NCI-H2227 treated with DMSO at 0.1 percent for 48 hours (cell line): ENCODE results near the gene CAPN2.
"Not testable (repeated sequence)": the region's sequence is repeated elsewhere in the genome, so short reads cannot be mapped to it uniquely, and the experiment has no call there.

Source experiments
- DNase-seq: peaks from one replicate; lab custom pipeline; 2025; lab: John Stamatoyannopoulos, UW

Gene CAPN2

DNA sequence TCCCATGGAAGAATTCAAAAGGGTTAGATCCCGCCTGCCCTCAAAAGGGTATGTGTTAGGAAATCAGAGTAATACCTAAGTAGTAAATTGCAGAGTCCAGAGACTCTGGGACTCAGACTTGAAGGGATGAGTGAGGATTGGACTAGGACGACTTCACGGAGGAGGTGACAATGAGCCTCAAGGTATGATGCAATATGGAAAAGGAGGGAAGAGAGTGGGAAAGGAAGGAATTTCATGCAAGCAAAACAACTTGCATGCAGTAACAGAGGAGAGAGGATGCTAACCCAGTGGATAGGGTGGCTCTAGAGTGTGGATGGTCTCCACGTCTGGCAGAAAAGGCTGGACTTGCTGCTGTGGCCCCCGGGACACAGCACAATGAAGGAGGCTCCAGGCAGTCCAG is 4.8 kb downstream of the CAPN2 start:
- DNase-seq: no peak

GRCh38 chr1:223717695-223718363 is 5.5 kb downstream of the CAPN2 start:
- DNase-seq: no peak

DNA sequence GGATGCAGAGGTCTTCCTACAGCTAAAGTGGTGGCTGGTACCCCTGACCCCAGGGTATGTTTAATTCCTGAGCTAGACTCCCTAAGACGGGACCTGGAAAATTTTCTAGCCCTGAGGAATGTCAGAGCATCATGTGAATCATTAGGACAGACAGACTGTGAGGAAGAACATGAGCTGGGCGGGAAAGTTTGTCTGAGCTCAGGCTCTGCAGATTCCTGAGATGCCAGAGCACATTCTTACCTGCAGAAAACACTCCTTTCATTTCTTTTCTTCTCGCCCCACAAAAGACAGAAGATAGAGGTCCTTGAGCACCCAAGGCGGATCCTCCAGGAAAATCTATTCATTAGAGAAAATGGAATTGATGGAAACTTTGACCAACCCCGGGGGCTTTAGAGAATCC is 6.5 kb downstream of the CAPN2 start:
- DNase-seq: no peak

DNA sequence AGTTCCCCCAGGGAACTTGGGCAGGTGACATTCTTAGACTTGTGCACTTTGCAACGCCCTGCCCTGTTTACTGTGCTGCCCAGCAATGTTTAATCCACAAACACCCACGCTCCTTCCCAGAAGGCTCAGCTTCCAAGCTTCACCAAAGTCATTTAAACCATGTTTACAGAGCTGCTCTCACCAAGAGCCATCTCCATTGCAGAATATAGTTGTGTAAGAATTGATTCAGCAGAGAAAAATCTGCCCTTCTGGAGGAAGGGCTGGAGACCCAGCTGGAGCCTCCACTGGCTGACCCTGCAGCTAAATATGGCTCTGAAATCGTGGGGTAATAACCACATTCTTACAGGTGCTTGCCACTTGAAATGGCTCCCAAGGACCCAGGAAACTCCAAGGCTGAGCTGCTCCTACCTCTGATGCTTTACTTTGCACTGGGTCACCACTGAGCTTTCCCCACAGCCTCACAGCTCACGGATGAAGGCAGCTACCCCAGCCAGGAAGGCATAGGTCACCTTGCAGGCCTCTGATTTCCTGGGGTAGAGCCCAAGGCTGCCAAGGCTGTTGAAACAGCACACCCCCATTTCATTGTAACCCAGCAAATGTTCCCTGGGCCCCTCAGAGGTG is 8.7 kb downstream of the CAPN2 start:
- DNase-seq: no peak

DNA sequence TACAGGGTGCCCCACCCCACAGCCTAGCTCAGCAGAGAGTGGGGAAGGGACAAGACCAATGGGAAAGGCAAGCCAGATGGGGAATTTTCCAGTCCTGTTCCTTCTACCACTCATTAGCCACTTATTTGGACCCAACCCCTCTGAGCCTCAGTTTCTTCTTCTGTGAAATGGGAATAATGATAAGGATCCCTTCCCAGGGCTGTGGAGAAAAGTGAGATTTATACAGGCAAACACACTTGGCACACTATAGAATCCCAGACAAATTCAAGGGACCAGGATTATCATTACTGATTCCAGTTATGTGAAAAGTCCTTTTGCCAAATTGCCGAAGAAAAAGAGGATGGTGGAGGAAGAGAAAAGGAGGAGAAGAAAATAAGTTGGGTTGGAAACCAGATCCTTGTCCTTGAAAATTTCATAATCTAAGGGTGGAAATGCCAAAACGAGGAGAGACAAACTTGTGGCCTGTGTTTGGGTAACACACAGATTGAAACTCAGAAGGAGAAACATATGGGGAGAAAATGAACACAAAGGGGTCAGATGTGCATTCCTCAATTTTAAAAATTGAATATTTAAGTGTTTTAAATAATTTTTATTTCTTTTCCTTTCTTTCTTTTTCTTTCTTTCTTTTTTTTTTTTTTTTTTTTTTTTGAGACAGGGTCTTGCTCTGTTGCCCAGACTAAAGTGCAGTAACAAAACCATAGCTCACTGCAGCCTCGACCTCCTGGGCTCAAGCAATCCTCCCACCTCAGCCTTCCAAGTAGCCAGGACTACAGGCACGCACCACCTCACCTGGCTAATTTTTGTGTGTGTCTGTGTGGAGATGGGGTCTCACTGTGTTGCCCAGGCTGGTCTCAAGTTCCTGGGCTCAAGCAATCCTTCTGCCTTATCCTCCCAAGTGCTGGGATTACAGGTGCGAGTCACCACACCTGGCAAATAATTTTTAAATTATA is 9.6 kb downstream of the CAPN2 start:
- no peak for DNase-seq

DNA sequence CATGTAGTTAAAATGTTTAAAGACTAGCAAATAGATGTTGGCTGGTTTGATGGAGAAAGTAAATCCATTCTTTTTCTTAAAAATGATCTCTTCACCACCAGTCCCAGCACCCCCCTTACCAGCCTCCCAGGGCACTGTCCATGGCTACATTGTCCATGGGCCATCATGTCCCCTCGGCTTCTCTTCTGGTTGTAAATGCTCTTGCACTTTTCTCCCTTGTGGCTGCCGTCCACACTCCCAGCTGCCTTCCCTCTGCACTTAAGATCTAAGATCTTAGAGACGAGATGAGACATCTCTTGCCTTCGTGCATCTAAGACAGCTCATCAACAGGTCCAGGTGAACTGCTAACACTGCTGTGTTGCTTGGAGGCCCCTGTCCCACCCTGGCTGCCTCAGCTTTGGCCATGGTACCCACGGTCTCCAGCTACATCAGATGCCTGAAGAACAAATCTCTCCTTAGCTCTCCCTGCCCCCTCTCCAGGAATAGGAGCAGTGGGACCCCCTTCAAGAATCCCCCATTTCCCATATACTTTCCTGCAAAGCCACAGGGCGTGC is 11.1 kb downstream of the CAPN2 start:
- no peak for DNase-seq

GRCh38 chr1:223724376-223724775 is 12.0 kb downstream of the CAPN2 start:
- DNase-seq: no peak

DNA sequence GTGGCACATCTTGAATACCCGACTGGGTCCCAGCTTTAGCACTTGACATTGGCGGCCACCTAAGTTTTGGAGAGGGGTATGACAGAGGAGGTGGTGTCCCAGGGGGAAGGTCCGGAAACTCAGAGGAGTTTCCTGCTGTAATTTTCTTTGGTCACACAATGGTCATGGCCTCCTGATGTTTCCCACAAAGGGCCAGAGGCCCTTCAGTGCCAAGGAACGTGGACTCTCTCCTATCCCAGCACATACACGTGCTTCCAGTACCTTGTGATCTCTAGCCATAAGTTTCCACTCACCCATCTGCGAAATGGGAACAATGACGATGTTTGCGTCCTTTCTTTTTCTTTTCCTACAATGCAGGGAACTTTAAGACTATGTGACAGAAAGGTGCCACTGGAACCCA is 13.2 kb downstream of the CAPN2 start:
- DNase-seq: no peak

GRCh38 chr1:223726380-223727001 is 14.2 kb downstream of the CAPN2 start:
- DNase-seq: peak; percentile 6

GRCh38 chr1:223727541-223727940 is 15.2 kb downstream of the CAPN2 start:
- no peak for DNase-seq

DNA sequence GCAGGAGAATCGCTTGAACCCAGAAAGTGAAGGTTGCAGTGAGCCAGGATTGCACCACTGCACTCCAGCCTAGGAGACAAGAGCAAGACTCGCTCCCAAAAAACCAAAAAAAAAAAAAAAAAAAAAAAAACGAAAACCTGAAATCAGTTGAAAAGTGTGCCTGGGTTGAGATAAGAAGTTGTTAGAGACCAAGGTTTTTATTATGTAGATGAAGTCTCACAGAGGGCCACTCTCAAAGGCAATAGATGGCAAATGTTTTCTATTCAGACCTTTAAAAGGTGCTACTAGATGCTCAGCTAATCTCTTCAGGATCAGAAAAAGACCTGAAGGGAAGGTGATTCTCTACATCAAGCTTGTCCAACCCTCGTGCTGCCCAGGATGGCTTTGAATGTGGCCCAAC is 17.6 kb downstream of the CAPN2 start:
- DNase-seq: no peak

GRCh38 chr1:223730479-223731132 is 18.3 kb downstream of the CAPN2 start:
- DNase-seq: no peak

DNA sequence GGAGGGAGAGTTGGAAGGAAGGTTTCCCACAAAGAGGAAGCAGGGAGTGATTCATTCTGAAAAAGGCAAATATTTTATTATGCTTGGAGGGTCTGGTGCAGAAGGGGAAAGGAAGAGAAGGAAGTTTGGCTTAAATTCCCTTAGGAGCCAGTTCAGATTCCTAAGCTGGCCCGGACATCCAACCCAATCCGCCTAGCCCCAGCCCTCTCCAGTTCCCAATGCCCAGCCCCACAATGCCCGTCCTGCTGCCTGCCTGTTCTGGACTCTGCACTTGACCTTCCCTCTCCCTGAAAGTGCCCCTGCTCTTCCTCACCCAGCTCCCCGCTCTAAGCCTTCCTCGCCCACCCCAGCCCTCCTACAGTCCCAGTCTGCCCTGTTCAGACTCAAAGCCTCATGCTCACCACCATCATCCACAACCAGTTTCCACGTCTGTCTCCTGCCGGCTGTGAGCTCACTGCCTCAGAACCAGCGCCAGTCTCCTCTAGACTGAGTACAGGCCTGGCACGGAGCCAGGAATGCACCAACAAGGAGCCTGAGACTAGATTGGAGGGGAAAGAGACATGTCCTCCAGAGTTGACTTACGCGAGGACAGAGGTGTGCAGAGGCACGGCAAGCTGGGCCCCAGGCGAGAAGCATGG is 18.9 kb downstream of the CAPN2 start:
- DNase-seq: peak; percentile 31

DNA sequence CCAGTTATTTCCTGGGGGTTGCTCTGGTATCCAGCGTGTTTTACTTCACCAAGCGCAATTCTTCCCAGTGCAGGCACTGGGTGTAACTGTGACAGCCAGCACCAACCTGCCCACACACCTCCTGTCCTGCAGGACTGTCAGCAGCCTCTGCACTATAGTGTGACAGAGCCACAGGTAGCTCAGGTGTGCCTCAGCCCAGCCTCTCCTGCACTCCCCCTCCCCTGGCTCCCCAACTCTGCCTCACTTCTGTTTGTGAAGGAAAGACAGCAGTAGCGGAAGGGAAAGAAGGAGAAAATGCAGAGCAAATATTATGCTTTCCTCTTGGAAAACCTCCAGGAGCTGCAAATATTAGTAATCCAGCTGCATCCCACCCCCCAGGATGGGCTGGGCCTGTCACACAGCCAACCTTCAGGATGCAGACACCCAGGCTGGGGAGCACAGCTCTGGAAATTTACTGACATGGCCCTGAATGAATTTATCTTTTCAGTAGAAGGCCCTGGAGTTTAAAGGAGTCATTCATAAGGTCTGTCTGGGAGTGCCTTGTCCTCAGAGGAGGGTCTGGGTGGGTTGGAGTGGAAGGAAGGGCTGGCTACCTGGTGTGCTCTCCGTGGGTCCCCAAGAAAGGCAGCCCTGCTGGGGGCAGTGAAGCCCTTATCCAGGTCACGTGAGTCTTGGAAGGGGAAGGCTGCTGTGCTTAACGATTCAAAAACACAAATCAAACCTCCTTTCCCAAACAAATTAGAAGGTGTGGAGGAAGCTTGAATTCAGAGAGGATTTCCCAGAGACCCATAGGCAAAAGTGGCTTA is 20.9 kb downstream of the CAPN2 start:
- DNase-seq: no peak

- no peak for DNase-seq
Observed at GRCh38 chr1:223733898-223734852, 21.8 kb downstream of the CAPN2 start.

- not testable (repeated sequence) for DNase-seq
Observed at GRCh38 chr1:223736638-223737037, 24.3 kb downstream of the CAPN2 start.

DNA sequence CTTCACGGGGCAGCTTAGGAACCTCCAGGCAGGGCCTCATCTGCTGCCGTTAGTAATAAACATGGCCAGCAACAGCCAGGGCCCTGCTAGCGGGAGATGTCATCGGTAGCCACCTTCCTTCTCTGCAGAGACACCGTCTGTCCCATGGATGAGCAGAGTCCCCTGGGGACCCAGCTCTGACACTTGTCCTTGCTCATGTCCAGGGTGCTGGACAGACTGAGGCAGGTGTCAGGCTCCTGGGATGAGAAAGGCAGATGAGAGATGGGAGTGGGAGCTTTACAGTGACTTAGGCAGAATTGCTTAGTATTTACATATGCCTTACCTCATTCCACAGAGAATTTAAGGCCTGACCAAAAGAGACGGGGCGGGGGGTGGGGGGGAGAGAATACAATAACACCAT is 25.0 kb downstream of the CAPN2 start:
- no peak for DNase-seq

- no peak for DNase-seq
Observed at GRCh38 chr1:223738465-223739365, 26.4 kb downstream of the CAPN2 start.
